WTC11 (cell line): Measurements from ENCODE around the gene SMOC2.

ENCODE experiments used
- CREB1 ChIP-seq: sonication (generic); formaldehyde crosslinking; IDR thresholded peaks from 2 replicates; pipeline ENCODE4 v1.8.0; 2023; ENCODE audit warnings: mild to moderate bottlenecking, missing genetic modification reagents
- ELF4 ChIP-seq: sonication (generic); formaldehyde crosslinking; IDR thresholded peaks from 2 replicates; pipeline ENCODE4 v1.8.1; 2022; ENCODE audit warnings: low read depth, mild to moderate bottlenecking, moderate library complexity, missing genetic modification reagents
- GABPB1 ChIP-seq: sonication (generic); formaldehyde crosslinking; IDR thresholded peaks from 2 replicates; pipeline ENCODE4 v1.8.1; 2023; ENCODE audit warnings: mild to moderate bottlenecking, missing genetic modification reagents
- GTF2I ChIP-seq: fragments of 250-450 bp; sonication (Bioruptor Pico); conservative IDR thresholded peaks from 2 replicates; pipeline ENCODE4 v1.4.0; 2021; ENCODE audit warnings: mild to moderate bottlenecking
- NR1H2 ChIP-seq: sonication (generic); formaldehyde crosslinking; IDR thresholded peaks from 2 replicates; pipeline ENCODE4 v1.9.0; 2021; ENCODE audit warnings: mild to moderate bottlenecking, moderate library complexity, missing genetic modification reagents
- NR2C2 ChIP-seq: sonication (generic); formaldehyde crosslinking; IDR thresholded peaks from 2 replicates; pipeline ENCODE4 v1.8.0; 2022; ENCODE audit warnings: mild to moderate bottlenecking, missing genetic modification reagents
- NR3C1 ChIP-seq: sonication (generic); formaldehyde crosslinking; conservative IDR thresholded peaks from 2 replicates; pipeline ENCODE4 v1.8.1; 2023; ENCODE audit warnings: low read depth, mild to moderate bottlenecking, missing genetic modification reagents
- RELA ChIP-seq: sonication (generic); formaldehyde crosslinking; IDR thresholded peaks from 2 replicates; pipeline ENCODE4 v1.8.1; 2022; ENCODE audit warnings: missing genetic modification reagents, mild to moderate bottlenecking, borderline replicate concordance
- SP1 ChIP-seq: sonication (generic); formaldehyde crosslinking; conservative IDR thresholded peaks from 2 replicates; pipeline ENCODE4 v1.8.1; 2022; ENCODE audit warnings: missing genetic modification reagents
- TEAD1 ChIP-seq: sonication (generic); formaldehyde crosslinking; IDR thresholded peaks from 2 replicates; pipeline ENCODE4 v1.8.0; 2022; ENCODE audit warnings: mild to moderate bottlenecking, missing genetic modification reagents
- TF ChIP-seq, protein P1 (sequence below): fragments of 200-600 bp; IDR thresholded peaks from 2 replicates; pipeline ENCODE4 v1.8.0; 2022; ENCODE audit warnings: antibody characterized with exemption
- TF ChIP-seq, protein P2 (sequence below): sonication (generic); formaldehyde crosslinking; IDR thresholded peaks from 2 replicates; pipeline ENCODE4 v1.8.1; 2022; ENCODE audit warnings: missing genetic modification reagents, borderline replicate concordance

DNA sequence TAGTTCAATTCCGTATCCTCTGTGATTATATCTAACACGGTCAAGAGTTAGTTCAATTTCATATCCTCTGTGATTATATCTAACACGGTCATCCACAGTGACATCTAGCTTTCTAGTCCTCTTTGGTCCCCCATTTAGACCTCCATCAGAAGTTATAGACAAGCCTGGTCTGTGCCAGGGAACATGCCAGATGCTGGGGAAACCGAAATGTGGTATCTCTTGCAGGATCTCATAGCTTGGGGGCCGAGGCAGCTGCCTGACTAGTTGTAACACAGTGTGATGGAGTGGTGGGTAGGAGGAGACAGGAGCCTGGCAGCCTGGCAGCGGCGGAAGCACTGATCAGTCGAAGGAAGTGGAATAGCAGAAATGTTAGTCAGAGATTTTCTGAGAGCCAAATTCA lies 13.8 kb upstream of the SMOC2 start:
- TF ChIP-seq, protein P1, sequence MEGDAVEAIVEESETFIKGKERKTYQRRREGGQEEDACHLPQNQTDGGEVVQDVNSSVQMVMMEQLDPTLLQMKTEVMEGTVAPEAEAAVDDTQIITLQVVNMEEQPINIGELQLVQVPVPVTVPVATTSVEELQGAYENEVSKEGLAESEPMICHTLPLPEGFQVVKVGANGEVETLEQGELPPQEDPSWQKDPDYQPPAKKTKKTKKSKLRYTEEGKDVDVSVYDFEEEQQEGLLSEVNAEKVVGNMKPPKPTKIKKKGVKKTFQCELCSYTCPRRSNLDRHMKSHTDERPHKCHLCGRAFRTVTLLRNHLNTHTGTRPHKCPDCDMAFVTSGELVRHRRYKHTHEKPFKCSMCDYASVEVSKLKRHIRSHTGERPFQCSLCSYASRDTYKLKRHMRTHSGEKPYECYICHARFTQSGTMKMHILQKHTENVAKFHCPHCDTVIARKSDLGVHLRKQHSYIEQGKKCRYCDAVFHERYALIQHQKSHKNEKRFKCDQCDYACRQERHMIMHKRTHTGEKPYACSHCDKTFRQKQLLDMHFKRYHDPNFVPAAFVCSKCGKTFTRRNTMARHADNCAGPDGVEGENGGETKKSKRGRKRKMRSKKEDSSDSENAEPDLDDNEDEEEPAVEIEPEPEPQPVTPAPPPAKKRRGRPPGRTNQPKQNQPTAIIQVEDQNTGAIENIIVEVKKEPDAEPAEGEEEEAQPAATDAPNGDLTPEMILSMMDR: no peak
- TF ChIP-seq CREB1 (CRISPR knock-in tag) (no peak), ELF4 (CRISPR knock-in tag) (no peak), TEAD1 (no peak), GABPB1 (CRISPR knock-in tag) (no peak), NR1H2 (no peak), GTF2I (CRISPR knock-in tag) (no peak), NR2C2 (no peak), RELA (no peak), NR3C1 (CRISPR knock-in tag) (no peak), SP1 (CRISPR knock-in tag) (no peak)
- TF ChIP-seq, protein P2, sequence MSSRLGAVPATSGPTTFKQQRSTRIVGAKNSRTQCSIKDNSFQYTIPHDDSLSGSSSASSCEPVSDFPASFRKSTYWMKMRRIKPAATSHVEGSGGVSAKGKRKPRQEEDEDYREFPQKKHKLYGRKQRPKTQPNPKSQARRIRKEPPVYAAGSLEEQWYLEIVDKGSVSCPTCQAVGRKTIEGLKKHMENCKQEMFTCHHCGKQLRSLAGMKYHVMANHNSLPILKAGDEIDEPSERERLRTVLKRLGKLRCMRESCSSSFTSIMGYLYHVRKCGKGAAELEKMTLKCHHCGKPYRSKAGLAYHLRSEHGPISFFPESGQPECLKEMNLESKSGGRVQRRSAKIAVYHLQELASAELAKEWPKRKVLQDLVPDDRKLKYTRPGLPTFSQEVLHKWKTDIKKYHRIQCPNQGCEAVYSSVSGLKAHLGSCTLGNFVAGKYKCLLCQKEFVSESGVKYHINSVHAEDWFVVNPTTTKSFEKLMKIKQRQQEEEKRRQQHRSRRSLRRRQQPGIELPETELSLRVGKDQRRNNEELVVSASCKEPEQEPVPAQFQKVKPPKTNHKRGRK (CRISPR knock-in tag): no peak
